IMR-90 (cell line): ENCODE measurements around the gene IP6K1. TPM values are rescaled to one million over a fixed set of nuclear protein-coding genes. Genes with fewer than 3 reads are reported as not detected.

Experiments used
- ATAC-seq: fragments of 200-7000 bp; cut with Tn5 transposase; 2 replicates; pipeline ENCODE4 v1.9.1; 2020; ENCODE audit warnings: low read depth, mild to moderate bottlenecking, moderate library complexity
- BruUV-seq: library from RNA; stranded (reverse); fragments of 400-500 nt; replicated peaks from 2 replicates; lab custom pipeline; 2021; lab: Mats Ljungman, UMichigan
- CTCF ChIA-PET: fragments of 300-600 bp; formaldehyde crosslinking; extraction: SDS; loops from one replicate; lab custom pipeline; 2021; ENCODE audit warnings: antibody characterized with exemption; lab: Yijun Ruan, JAX
- POLR2A ChIA-PET: fragments of 300-600 bp; sonication (Branson Sonifier 250); formaldehyde crosslinking; loops from one replicate; lab custom pipeline; 2022; ENCODE audit warnings: antibody characterized with exemption; ENCODE audit not compliant: unreplicated experiment; lab: Charles Lee
- DNase-seq: peaks from one replicate; pipeline ENCODE4 v3.0.0; 2013
- H2AFZ ChIP-seq: replicated peaks from 2 replicates; pipeline ENCODE3; 2013; ENCODE audit warnings: low read length, mild to moderate bottlenecking; ENCODE audit not compliant: poor library complexity
- H2AK5ac ChIP-seq: 2 replicates; pipeline ENCODE4 v1.6.1; 2013; ENCODE audit warnings: low read depth, low read length, inconsistent platforms
- H2AK9ac ChIP-seq: replicated peaks from 2 replicates; pipeline ENCODE3; 2013; ENCODE audit warnings: mild to moderate bottlenecking, low read depth, low read length, moderate library complexity; ENCODE audit not compliant: poor library complexity
- H2BK120ac ChIP-seq: 2 replicates; pipeline ENCODE4 v1.6.1; 2013; ENCODE audit warnings: low read depth, low read length, inconsistent platforms
- H2BK15ac ChIP-seq: 3 replicates; pipeline ENCODE4 v1.6.1; 2013; ENCODE audit warnings: low read depth, low read length, inconsistent platforms
- H2BK20ac ChIP-seq: 2 replicates; pipeline ENCODE4 v1.6.1; 2013; ENCODE audit warnings: low read depth, mild to moderate bottlenecking, inconsistent platforms, low read length, moderate library complexity
- H2BK5ac ChIP-seq: 2 replicates; pipeline ENCODE4 v1.6.1; 2013; ENCODE audit warnings: mild to moderate bottlenecking, low read depth, low read length, inconsistent platforms; ENCODE audit not compliant: poor library complexity, severe bottlenecking
- H3K14ac ChIP-seq: replicated peaks from 2 replicates; pipeline ENCODE4 v1.6.1; 2013; ENCODE audit warnings: low read depth, low read length, inconsistent platforms
- H3K18ac ChIP-seq: 2 replicates; pipeline ENCODE4 v1.6.1; 2013; ENCODE audit warnings: low read depth, low read length, control low read depth
- H3K23ac ChIP-seq: 2 replicates; pipeline ENCODE4 v1.6.1; 2013; ENCODE audit warnings: low read depth, low read length, inconsistent platforms
- H3K27ac ChIP-seq: 2 replicates; pipeline ENCODE4 v1.5.1; 2013; ENCODE audit warnings: mild to moderate bottlenecking, control low read depth, low read length; ENCODE audit not compliant: insufficient read depth
- H3K27me3 ChIP-seq: 2 replicates; pipeline ENCODE4 v1.6.1; 2013; ENCODE audit warnings: low read length; ENCODE audit not compliant: control insufficient read depth, insufficient read depth
- H3K36me3 ChIP-seq: 2 replicates; pipeline ENCODE4 v1.6.1; 2013; ENCODE audit warnings: low read length, mixed read lengths; ENCODE audit not compliant: control insufficient read depth, insufficient read depth
- H3K4ac ChIP-seq: 2 replicates; pipeline ENCODE4 v1.6.1; 2013; ENCODE audit warnings: low read depth, low read length, inconsistent platforms
- H3K4me1 ChIP-seq: 2 replicates; pipeline ENCODE4 v1.6.1; 2013; ENCODE audit warnings: low read length, mixed read lengths; ENCODE audit not compliant: control insufficient read depth, insufficient read depth
- H3K4me2 ChIP-seq: 2 replicates; pipeline ENCODE4 v1.6.1; 2013; ENCODE audit warnings: low read depth, mild to moderate bottlenecking, control low read depth, low read length, moderate library complexity
- H3K4me3 ChIP-seq: 2 replicates; pipeline ENCODE4 v1.5.1; 2013; ENCODE audit warnings: low read depth, mild to moderate bottlenecking, control low read depth, low read length, moderate library complexity; ENCODE audit not compliant: insufficient read depth
- H3K56ac ChIP-seq: 2 replicates; pipeline ENCODE4 v1.6.1; 2013; ENCODE audit warnings: low read length, inconsistent platforms; ENCODE audit not compliant: insufficient read depth; ENCODE audit errors: extremely low read depth
- H3K79me1 ChIP-seq, 2 experiments: 2 replicates each; pipeline ENCODE4 v1.6.1; 2013; ENCODE audit warnings: low read length in 2 of 2, inconsistent platforms in 1 of 2, low read depth in 1 of 2
- H3K9ac ChIP-seq: 2 replicates; pipeline ENCODE4 v1.6.1; 2013; ENCODE audit warnings: low read depth, low read length, control low read depth
- H3K9me1 ChIP-seq: 2 replicates; pipeline ENCODE4 v1.6.1; 2013; ENCODE audit warnings: low read length, inconsistent platforms; ENCODE audit not compliant: insufficient read depth
- H3K9me3 ChIP-seq: 2 replicates; pipeline ENCODE4 v1.6.1; 2013; ENCODE audit warnings: low read length; ENCODE audit not compliant: control insufficient read depth, insufficient read depth
- H4K20me1 ChIP-seq: 2 replicates; pipeline ENCODE4 v1.6.1; 2013; ENCODE audit warnings: low read length, inconsistent platforms; ENCODE audit not compliant: insufficient read depth
- H4K5ac ChIP-seq: 2 replicates; pipeline ENCODE4 v1.6.1; 2013; ENCODE audit warnings: mild to moderate bottlenecking, low read depth, low read length, control low read depth
- H4K8ac ChIP-seq, 2 experiments: 2 replicates each; pipeline ENCODE4 v1.6.1; 2013; ENCODE audit warnings: low read depth in 2 of 2, low read length in 2 of 2, control low read depth in 1 of 2, inconsistent platforms in 1 of 2
- H4K91ac ChIP-seq: 2 replicates; pipeline ENCODE4 v1.6.1; 2013; ENCODE audit warnings: low read depth, low read length, inconsistent platforms; ENCODE audit not compliant: insufficient read depth
- WGBS, 2 experiments: methylation state at CpG; one replicate each; pipeline versions ENCODE4 v1.1.5 to v1.1.7; 2013; ENCODE audit warnings: missing lambda C conversion rate in 2 of 2; ENCODE audit not compliant: insufficient read length in 1 of 2; ENCODE audit errors: extremely low coverage in 2 of 2; 5-methylcytosine and 5-hydroxymethylcytosine counted together
- dilution Hi-C: fragments of 300-500 bp; cut with HindIII; formaldehyde crosslinking; loops from one replicate; pipeline ENCODE4 v1.14.3; 2018; ENCODE audit warnings: low sequenced_read_pairs; ENCODE audit not compliant: unreplicated experiment
- in situ Hi-C: fragments of 300-500 bp; cut with MboI; formaldehyde crosslinking; loops from 3 replicates; pipeline ENCODE4 v1.14.3; 2019; ENCODE audit warnings: low sequenced_read_pairs, inconsistent platforms, mixed read lengths
- intact Hi-C: fragments of 100-400 bp; cut with micrococcal nuclease; formaldehyde crosslinking; loops from 2 replicates; pipeline ENCODE4 v1.10.0; 2022
- polyA plus RNA-seq, 3 experiments: library from polyadenylated mRNA; depleted of rRNA; stranded (reverse); fragments of >200 nt; gene quantifications; 2 replicates each; pipeline ENCODE4 v1.2.3, GENCODE V29; 2012; ENCODE audit warnings: low replicate concordance in 1 of 3
- total RNA-seq: library from RNA; depleted of rRNA; stranded (reverse); fragments of >200 nt; gene quantifications from 2 replicates; pipeline ENCODE4 v1.2.3, GENCODE V29; 2012
- TF ChIP-seq, protein P1 (sequence below): fragments of 150-350 bp; IDR thresholded peaks from 2 replicates; pipeline ENCODE4 v1.6.1; 2016; ENCODE audit warnings: low read depth, mild to moderate bottlenecking, low read length, moderate library complexity, borderline replicate concordance

The IP6K1 gene
- total and polyA plus RNA-seq, 2 of the 4 experiments (the other 2 are of a cell fraction) = 28.3 to 28.7 TPM

DNA sequence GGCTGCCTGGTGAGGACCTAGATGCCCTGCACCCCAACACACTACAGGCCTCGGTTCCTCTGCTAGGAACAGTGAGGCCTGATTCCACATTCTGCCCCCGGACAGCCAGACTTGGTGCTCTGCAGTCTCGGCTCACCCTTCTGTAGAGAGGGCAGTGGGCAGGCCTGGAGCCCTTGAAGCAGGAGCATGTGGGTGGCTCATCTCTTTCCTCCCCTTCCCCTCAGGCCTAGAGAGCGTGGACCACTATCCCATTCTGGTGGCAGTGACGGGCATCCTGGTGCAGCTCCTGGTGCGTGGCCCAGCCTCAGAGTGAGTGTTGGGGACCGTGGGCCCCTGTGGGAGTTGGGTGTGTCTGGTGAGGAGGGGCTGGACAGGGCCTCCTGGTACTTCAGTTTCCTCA lies 70.2 kb downstream of the IP6K1 start:
- Histone ChIP-seq H3K36me3 (peaks cover 17% of the 10 kb centered on the region), H2AK5ac (no peak overlapping the region), H4K91ac (no peak overlapping the region), H3K4me1 (peaks cover 6% of the 10 kb centered on the region), H4K5ac (no peak overlapping the region), H3K18ac (no peak overlapping the region), H3K4ac (no peak overlapping the region), H4K20me1 (peaks cover 17% of the 10 kb centered on the region), H2AK9ac (peak overlapping the region; percentile 66), H2BK120ac (no peak overlapping the region), H2BK15ac (no peak overlapping the region), H3K9ac (no peak overlapping the region), H3K14ac (no peak overlapping the region), H3K4me2 (no peak overlapping the region), H3K56ac (no peak overlapping the region), H2BK20ac (no peak overlapping the region), H3K4me3 (no peak overlapping the region), H3K27me3 (no peaks in the 10 kb centered on the region), H2BK5ac (no peak overlapping the region), H3K79me1 (peaks cover 4 to 15% of the 10 kb centered on the region in 2 experiments; a peak in 2 of 4 replicates), H3K23ac (no peak overlapping the region), H3K9me3 (no peaks in the 10 kb centered on the region), H3K9me1 (no peaks in the 10 kb centered on the region; the same call in 1 of the 2 replicates), H2AFZ (no peak overlapping the region), H4K8ac (no peak overlapping the region), H3K27ac (no peak overlapping the region)
- in situ Hi-C loops = no loop called here
- ChIA-PET CTCF (interaction anchor here (0.6 kb wide), 1 partner anchor 310 kb away, joined by 3 read pairs; no protein-coding TSS in a partner anchor), POLR2A (no interaction called here)
- no peak for ATAC-seq
- no CpG with 5 or more reads among the region's 7 CpGs for WGBS, 2 experiments
- intact Hi-C loops = no loop called here
- BruUV-seq = no TSS peak
- dilution Hi-C loops = no loop called here
- DNase-seq = no peak
- TF ChIP-seq, protein P1, sequence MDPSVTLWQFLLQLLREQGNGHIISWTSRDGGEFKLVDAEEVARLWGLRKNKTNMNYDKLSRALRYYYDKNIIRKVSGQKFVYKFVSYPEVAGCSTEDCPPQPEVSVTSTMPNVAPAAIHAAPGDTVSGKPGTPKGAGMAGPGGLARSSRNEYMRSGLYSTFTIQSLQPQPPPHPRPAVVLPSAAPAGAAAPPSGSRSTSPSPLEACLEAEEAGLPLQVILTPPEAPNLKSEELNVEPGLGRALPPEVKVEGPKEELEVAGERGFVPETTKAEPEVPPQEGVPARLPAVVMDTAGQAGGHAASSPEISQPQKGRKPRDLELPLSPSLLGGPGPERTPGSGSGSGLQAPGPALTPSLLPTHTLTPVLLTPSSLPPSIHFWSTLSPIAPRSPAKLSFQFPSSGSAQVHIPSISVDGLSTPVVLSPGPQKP = no peak
